ENCODE measurements around the gene IFT27.

The IFT27 gene

GRCh38 chr22:36775964-36776669, at the start of gene IFT27:
IFT27 (minus strand) TSS chr22:36776119; CDS start chr22:36775707, 412 bp downstream.
- DNase-seq, result peak; percentile 97

- no peak for DNase-seq
These were observed 48.7 kb upstream of the IFT27 start for GRCh38 chr22:36824655-36825054.

GRCh38 chr22:36823186-36823839, 47.4 kb upstream of the IFT27 start:
- DNase-seq, result no peak

- DNase-seq, result no peak
These were observed 46.7 kb upstream of the IFT27 start for GRCh38 chr22:36822581-36822980.

- no peak for DNase-seq
These were observed 43.2 kb upstream of the IFT27 start for GRCh38 chr22:36819112-36819511.

- no peak for DNase-seq
These were observed 42.2 kb upstream of the IFT27 start for GRCh38 chr22:36818010-36818642.

GRCh38 chr22:36817525-36817848, 41.6 kb upstream of the IFT27 start:
- no peak for DNase-seq

GRCh38 chr22:36816636-36817524, 41.0 kb upstream of the IFT27 start, which contains the start of gene PVALB:
PVALB (minus strand) TSS chr22:36817035; CDS start chr22:36817005, 30 bp downstream.
- DNase-seq, result no peak

- DNase-seq, result no peak
These were observed 40.4 kb upstream of the IFT27 start for GRCh38 chr22:36816339-36816635.

- no peak for DNase-seq
These were observed 39.8 kb upstream of the IFT27 start for GRCh38 chr22:36815558-36816338.

- no peak for DNase-seq
These were observed 38.9 kb upstream of the IFT27 start for GRCh38 chr22:36814801-36815200.

GRCh38 chr22:36811094-36811800, 35.3 kb upstream of the IFT27 start:
- no peak for DNase-seq

- no peak for DNase-seq
These were observed 33.4 kb upstream of the IFT27 start for GRCh38 chr22:36809351-36809750.

- no peak for DNase-seq
These were observed 32.9 kb upstream of the IFT27 start for GRCh38 chr22:36808721-36809344.

GRCh38 chr22:36807627-36808026, 31.7 kb upstream of the IFT27 start:
- DNase-seq, result no peak

GRCh38 chr22:36806835-36807234, 30.9 kb upstream of the IFT27 start:
- DNase-seq, result no peak

- no peak for DNase-seq
These were observed 27.4 kb upstream of the IFT27 start for GRCh38 chr22:36803358-36803757.

- DNase-seq, result no peak
These were observed 22.8 kb upstream of the IFT27 start for GRCh38 chr22:36798674-36799066.

- no peak for DNase-seq
These were observed 22.2 kb upstream of the IFT27 start for GRCh38 chr22:36797911-36798673.

GRCh38 chr22:36797374-36797773, 21.5 kb upstream of the IFT27 start:
- DNase-seq, result no peak

Measured in DMS 273 treated with DMSO at 0.1 percent for 48 hours (cell line).